HEK293T (cell line): ENCODE data around the gene OAS2.

Experiments
- ARNT ChIP-seq: fragments of 450-650 bp; IDR thresholded peaks from 2 replicates; pipeline ENCODE4 v1.6.1; 2017; ENCODE audit warnings: mild to moderate bottlenecking
- CTBP1 ChIP-seq: fragments of 450-650 bp; IDR thresholded peaks from 2 replicates; pipeline ENCODE4 v1.6.1; 2016; ENCODE audit warnings: borderline replicate concordance
- FOXK2 ChIP-seq: fragments of 450-650 bp; IDR thresholded peaks from 2 replicates; pipeline ENCODE4 v1.6.1; 2016; ENCODE audit warnings: mild to moderate bottlenecking
- FOXM1 ChIP-seq: fragments of 450-650 bp; IDR thresholded peaks from 2 replicates; pipeline ENCODE4 v1.6.1; 2017; ENCODE audit warnings: mild to moderate bottlenecking, borderline replicate concordance
- TARDBP ChIP-seq: fragments of 450-650 bp; IDR thresholded peaks from 2 replicates; pipeline ENCODE4 v1.6.1; 2016

DNA sequence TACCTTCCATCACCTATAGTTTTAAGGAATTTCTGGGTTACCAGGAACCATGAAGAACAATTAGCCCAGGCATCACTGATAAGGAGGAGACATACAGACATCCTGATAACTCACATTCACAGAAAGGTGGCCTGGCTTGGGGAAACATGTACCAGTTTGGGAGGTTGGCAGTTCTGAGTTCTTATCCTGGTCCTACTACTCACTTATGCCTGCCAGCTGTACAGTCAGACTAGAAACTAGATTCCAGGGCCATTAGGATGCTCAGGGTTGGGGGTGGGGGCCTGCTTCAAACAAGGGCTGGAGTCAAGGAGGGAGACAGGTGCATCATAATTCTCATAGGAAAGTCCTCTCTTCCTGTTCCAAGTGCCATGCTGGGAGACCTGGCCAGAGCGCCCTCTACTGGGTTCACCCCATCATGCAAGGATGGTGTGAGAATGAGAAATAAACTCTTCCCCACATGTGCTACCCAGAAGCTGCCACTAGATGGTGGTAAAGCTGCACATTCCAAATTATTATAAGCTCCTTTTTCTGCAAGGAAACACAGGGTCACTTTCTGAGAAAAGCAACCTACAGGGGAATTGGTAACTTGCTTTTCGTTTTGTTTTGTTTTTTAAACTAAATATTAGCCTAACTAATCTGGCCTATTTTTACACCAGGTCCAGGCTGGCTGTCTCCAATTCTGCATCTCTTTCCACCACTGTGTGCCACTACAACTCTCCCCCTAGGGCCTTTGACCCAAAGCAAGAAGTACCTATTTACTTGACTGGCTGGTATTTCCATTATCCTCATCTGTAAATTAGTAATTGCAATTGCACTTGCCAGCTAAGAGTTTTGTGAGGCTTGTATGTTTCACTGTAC, 14.5 kb downstream of the OAS2 start:
- TF ChIP-seq ARNT (no peak), FOXK2 (no peak), FOXM1 (no peak), TARDBP (no peak), CTBP1 (no peak)
